GM12865 (cell line): ENCODE results near the gene UBE3A.

Source experiments
- DNase-seq: peaks from one replicate; pipeline ENCODE4 v3.0.0; 2010; ENCODE audit warnings: low read depth
- H3K4me3 ChIP-seq: 2 replicates; pipeline ENCODE4 v1.5.1; 2011; ENCODE audit warnings: mild to moderate bottlenecking, low read depth, low read length, control low read depth
- TF ChIP-seq, protein P1 (sequence below): IDR thresholded peaks from 2 replicates; pipeline ENCODE4 v1.5.1; 2011; ENCODE audit warnings: low read length, control low read depth, low read depth, inconsistent platforms; ENCODE audit not compliant: insufficient read depth; ENCODE audit errors: missing control alignments

The UBE3A gene

GRCh38 chr15:25474251-25474650 lies 35.4 kb upstream of the UBE3A start:
- no peak overlapping the region for H3K4me3 ChIP-seq
- DNase-seq = no peak
- TF ChIP-seq, protein P1, sequence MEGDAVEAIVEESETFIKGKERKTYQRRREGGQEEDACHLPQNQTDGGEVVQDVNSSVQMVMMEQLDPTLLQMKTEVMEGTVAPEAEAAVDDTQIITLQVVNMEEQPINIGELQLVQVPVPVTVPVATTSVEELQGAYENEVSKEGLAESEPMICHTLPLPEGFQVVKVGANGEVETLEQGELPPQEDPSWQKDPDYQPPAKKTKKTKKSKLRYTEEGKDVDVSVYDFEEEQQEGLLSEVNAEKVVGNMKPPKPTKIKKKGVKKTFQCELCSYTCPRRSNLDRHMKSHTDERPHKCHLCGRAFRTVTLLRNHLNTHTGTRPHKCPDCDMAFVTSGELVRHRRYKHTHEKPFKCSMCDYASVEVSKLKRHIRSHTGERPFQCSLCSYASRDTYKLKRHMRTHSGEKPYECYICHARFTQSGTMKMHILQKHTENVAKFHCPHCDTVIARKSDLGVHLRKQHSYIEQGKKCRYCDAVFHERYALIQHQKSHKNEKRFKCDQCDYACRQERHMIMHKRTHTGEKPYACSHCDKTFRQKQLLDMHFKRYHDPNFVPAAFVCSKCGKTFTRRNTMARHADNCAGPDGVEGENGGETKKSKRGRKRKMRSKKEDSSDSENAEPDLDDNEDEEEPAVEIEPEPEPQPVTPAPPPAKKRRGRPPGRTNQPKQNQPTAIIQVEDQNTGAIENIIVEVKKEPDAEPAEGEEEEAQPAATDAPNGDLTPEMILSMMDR = no peak

- no peak for DNase-seq
- no peak overlapping the region for H3K4me3 ChIP-seq
- TF ChIP-seq, protein P1 = no peak
Measured at GRCh38 chr15:25470230-25470629, 31.4 kb upstream of the UBE3A start.

GRCh38 chr15:25469377-25469776 lies 30.6 kb upstream of the UBE3A start:
- TF ChIP-seq, protein P1 = no peak
- DNase-seq = no peak

GRCh38 chr15:25468611-25469010 lies 29.8 kb upstream of the UBE3A start:
- DNase-seq = no peak
- H3K4me3 ChIP-seq = no peak overlapping the region
- TF ChIP-seq, protein P1 = no peak

More at GRCh38 chr15:25469377-25469776, 30.6 kb upstream of the UBE3A start:
- H3K4me3 ChIP-seq = no peak overlapping the region

GRCh38 chr15:25465835-25466234 lies 27.0 kb upstream of the UBE3A start:
- TF ChIP-seq, protein P1 = no peak
- no peak overlapping the region for H3K4me3 ChIP-seq
- DNase-seq = no peak

GRCh38 chr15:25464784-25465183 lies 26.0 kb upstream of the UBE3A start:
- TF ChIP-seq, protein P1 = no peak
- DNase-seq = no peak
- H3K4me3 ChIP-seq = no peak overlapping the region

GRCh38 chr15:25464383-25464782 lies 25.6 kb upstream of the UBE3A start:
- DNase-seq = no peak
- no peak overlapping the region for H3K4me3 ChIP-seq
- TF ChIP-seq, protein P1 = no peak
